ENCODE results near the gene CRB1.
A peak's percentile ranks its signal among the peaks of the same experiment; 100 is the strongest.

DNA sequence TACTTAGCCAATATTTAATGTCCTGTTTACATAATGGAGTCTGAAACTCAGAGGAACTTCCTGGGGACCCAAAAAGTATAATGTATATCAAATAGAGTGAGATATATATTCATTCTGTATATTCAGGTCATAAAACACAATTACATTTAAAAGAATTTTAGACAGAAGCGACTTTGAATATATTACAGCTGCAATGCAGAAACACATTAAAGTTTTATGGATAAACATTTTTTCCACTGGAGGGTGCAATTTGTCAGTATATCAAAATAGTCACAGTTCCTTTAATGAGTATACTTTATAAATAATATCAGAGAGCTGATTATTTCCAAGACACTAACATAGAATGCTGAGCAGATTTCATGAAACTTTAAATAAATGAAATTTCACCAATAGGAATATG is 43.9 kb upstream of the CRB1 start:
- TF ChIP-seq, protein P1, sequence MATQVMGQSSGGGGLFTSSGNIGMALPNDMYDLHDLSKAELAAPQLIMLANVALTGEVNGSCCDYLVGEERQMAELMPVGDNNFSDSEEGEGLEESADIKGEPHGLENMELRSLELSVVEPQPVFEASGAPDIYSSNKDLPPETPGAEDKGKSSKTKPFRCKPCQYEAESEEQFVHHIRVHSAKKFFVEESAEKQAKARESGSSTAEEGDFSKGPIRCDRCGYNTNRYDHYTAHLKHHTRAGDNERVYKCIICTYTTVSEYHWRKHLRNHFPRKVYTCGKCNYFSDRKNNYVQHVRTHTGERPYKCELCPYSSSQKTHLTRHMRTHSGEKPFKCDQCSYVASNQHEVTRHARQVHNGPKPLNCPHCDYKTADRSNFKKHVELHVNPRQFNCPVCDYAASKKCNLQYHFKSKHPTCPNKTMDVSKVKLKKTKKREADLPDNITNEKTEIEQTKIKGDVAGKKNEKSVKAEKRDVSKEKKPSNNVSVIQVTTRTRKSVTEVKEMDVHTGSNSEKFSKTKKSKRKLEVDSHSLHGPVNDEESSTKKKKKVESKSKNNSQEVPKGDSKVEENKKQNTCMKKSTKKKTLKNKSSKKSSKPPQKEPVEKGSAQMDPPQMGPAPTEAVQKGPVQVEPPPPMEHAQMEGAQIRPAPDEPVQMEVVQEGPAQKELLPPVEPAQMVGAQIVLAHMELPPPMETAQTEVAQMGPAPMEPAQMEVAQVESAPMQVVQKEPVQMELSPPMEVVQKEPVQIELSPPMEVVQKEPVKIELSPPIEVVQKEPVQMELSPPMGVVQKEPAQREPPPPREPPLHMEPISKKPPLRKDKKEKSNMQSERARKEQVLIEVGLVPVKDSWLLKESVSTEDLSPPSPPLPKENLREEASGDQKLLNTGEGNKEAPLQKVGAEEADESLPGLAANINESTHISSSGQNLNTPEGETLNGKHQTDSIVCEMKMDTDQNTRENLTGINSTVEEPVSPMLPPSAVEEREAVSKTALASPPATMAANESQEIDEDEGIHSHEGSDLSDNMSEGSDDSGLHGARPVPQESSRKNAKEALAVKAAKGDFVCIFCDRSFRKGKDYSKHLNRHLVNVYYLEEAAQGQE (IDR thresholded peaks at IDR 0.05; ENCODE audit: borderline replicate concordance) = no peak
- TF ChIP-seq, protein P2, sequence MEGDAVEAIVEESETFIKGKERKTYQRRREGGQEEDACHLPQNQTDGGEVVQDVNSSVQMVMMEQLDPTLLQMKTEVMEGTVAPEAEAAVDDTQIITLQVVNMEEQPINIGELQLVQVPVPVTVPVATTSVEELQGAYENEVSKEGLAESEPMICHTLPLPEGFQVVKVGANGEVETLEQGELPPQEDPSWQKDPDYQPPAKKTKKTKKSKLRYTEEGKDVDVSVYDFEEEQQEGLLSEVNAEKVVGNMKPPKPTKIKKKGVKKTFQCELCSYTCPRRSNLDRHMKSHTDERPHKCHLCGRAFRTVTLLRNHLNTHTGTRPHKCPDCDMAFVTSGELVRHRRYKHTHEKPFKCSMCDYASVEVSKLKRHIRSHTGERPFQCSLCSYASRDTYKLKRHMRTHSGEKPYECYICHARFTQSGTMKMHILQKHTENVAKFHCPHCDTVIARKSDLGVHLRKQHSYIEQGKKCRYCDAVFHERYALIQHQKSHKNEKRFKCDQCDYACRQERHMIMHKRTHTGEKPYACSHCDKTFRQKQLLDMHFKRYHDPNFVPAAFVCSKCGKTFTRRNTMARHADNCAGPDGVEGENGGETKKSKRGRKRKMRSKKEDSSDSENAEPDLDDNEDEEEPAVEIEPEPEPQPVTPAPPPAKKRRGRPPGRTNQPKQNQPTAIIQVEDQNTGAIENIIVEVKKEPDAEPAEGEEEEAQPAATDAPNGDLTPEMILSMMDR (IDR thresholded peaks at IDR 0.05; ENCODE audit: poor library complexity, severe bottlenecking) = peak; percentile 34
- TF ChIP-seq SMC3 (conservative IDR thresholded peaks at IDR 0.05; ENCODE audit: poor library complexity) = peak; percentile 34
- TF ChIP-seq EZH2 (IDR thresholded peaks at IDR 0.05; ENCODE audit: borderline replicate concordance, insufficient read depth, low read length, poor library complexity, severe bottlenecking) = no peak
- TF ChIP-seq POLR2AphosphoS5 (IDR thresholded peaks at IDR 0.05) = no peak
- TF ChIP-seq EP300 (conservative IDR thresholded peaks at IDR 0.05; ENCODE audit: poor library complexity, severe bottlenecking) = no peak

Data from neural cell (in vitro differentiated cells).